ENCODE data around the gene LRFN2.

The LRFN2 gene

DNA sequence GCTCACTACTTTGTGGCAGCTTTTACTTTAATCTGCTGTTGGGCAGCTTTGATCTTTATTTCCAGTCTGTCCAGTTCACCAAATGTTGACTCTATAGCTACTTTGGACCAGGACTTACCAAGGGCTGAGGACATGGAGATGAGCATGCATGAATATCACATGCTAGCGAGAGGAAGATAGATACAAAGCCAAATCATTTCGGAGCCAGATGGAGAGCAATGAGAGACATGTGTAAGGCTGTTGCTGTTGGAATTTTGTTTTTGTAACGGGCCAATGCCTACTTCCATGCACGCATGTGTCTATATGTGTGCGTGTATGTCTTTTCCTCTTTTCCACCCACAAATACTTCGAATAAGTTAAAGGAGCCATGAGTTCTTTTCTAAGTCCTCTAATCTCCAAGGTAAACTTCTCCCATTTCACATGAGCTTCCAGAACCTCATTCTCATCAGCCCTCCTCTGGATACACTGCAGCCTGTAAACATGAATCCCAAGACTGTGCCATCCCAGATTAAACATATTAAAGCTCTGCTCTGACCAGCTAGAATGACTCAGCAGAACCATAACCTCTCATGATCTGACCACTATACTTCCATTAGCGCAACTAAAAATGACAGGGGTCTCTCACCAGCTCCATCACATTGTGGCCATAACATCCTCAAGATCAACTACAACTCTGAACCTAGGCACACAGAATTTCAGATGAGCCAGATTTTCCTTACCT, 160.7 kb downstream of the LRFN2 start:
- DNase-seq, result no peak

DNA sequence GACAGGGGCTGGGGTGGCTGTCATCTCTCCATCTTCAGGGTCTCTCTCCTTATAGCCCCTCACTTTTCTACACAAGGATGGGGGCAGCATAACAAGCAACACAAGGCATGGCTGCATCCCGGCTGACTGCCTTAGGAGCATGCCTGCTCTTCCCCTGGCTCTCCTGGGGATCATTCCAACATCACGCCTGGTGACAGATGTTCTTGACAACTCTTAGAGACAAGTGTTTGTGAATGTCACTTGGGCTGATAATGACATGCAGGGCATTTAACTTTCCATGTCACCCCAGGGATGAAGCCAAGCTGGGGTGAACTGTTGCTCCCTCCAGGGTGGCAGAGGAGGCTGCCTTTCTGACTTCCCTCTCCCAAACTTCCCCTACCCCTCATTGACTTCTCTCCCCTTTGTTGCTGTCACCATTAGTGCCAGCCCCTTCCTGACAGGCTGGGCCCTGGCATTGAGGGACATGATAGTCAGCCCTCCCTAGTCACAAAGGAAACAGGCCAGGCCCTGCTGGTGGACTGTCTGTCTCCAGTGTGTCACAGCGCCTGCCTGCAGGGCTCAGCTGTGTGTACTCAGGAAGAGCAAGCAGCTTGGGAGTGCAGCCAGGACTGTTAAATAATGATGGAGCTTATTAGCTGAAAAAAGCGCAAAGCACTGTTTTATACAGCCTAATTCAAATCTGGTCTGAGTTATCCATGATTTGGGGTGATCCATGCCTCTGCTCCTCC, 161.8 kb downstream of the LRFN2 start:
- no peak for DNase-seq

DNA sequence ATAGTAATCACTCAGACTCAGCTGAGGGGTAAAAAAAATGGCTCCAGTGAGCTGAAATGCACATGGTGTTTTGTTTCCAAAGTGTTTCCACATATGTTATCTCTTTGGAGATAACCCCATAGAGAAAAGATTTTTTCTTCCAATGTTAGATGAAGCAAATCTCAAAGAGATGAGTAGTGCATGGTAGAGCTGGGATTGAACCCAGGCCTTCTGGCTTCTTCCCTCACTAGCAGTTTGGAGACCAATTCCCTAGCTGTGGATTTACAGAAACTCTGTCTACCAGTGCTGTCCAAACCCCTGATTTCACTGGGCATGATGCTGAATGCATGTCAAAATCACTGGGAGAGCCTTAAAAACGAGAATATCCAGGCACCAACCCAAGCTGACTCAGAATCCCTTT, 165.1 kb downstream of the LRFN2 start:
- DNase-seq, result no peak

DNA sequence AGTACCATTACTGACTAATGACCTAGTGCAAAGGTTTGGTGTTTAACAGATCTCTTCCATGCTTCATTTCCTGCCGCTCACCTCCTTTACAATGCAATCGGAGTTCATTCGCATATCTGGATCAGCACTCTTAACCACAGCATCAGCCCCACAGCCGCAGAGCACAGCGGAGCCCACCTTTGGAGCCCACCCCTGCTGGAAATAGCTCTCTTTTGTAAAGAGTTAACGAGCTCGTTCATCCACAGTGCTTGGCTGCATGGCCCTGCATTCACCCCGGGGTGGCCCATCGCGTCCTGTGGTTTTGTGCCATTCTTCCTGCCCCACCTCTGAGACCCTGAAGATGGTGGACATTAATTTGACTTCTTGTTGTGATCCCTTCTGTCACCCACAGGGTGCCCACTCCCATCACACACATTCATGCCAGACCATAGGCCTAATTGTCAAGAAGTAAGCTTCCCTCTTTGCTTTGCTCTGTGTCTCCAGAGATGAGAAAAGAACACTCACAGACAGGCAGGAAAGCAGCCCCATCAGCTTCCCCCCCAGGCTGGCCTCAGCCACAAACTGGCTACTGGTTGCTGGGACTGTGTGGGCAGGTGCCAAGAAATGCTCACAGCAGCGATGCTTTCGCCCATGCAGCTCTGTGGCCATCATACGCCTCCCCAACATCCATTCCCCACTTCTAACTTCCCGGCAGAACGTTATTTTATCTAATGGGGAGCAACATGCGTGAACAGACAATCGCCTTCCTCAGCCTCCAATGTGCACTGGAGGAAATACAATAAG, 167.0 kb downstream of the LRFN2 start:
- DNase-seq, result no peak

DNA sequence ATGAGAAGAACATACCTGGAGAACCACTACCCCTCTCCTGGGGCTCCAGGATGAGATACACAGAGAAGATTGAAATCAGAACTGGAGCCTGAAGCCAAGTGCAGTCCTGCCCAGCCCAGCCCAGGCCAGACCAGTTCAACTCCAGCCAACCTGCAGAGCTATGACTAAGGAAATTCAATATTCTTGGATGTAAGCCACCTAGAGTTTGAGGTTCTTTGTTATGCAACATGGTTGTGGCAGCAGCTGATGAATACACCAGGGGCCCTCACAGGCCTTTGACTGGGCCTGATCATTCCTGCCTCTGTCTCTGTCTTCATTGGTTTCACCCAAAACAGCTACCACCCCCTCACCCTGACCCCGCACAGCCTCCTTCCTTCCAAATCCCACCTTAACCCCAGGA, 167.8 kb downstream of the LRFN2 start:
- DNase-seq, result no peak

DNA sequence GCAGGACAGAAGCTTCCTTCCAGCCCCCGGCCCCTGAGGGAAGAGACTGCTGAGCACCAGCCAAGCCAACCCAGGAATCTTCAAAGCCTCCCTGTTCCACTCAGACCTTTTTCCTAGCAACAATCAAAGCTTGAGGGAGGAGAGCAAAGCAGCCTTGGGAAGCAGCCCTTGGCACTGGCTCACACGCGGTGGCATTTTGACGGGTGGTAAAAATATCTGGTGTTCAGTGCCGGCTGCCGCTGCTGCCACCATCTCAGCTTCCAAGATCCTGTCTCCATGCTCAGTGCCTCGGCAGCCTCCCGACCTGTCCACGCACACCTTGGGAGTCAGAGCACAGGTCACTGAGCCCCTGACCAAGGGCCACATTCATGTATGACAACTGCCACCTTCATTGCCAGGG, 170.1 kb downstream of the LRFN2 start:
- no peak for DNase-seq

DNA sequence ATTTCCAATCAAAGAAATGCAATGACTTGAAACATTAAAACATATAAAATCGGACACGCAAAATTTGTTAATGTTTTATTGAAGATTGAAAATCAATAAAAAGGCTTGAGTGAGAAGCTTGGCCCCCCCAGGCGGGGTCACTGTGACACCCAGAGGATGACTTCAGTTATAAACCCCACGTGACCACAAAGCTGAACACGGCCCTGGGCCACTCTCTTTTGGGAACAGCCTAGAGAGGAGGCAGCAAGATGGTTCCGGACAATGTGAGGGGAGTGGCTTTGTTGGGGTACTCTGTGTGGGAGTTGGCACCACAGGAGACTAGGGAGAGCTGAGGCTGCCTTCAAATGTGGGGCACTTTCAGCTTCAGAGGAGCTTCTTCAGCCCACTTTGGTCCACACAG, 172.5 kb downstream of the LRFN2 start:
- DNase-seq, result no peak

DNA sequence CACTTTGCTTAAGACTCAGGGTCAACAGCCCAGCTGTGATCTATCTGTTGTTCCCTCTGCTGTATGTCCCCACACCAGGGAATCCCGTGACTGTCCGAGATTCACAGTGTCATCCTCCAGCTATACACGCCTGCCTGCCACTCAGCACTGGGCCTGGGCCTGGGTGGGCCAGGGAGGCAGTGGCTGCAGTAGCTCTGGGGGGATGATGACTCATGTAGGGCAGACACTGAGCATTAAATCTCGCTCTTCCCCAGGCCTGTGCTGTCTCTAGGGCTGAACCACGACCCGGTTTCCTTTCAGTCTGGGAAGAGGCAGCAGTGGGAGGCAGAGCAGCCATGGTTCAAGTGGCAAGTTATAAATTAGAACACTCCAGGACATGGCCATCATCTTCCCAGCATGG, 173.9 kb downstream of the LRFN2 start:
- no peak for DNase-seq

DNA sequence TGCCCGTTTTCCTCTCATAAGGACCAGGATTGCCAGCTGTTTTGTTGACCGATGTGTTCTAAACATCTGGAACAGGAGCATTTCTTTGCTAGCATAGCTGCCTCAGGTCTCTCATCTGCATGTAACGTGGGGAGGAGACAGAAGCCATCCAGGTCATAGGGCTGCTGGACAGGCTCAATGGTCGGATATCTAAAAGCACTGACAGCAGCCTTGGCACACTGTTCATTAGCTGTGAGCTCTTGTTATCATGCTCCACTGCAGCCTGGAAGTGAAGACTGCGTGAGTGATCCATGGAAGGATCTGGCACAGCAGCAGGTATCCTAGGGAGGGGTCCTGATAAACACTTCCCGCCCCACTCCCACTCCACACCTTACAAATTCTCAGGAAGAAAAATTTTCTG, 175.3 kb downstream of the LRFN2 start:
- no peak for DNase-seq

DNA sequence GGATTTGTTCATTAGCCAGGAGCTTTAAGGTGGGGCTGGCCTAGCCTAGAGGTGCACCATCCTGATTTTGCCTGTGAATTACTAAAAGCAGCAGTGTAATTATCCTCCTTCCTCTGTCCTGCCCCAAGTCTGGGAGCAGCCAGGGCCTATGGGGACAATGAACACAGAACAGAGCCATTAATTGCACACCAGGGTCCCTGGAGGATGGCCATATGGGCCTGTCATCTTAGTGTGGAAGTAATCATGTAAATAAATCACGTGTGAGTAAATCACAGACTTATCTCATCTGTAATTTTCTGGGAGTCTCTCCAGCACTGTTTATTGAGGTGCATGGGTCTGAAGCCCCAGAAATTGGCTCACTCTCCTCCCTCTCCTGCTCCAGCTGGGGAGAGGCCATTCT, 176.3 kb downstream of the LRFN2 start:
- no peak for DNase-seq

DNA sequence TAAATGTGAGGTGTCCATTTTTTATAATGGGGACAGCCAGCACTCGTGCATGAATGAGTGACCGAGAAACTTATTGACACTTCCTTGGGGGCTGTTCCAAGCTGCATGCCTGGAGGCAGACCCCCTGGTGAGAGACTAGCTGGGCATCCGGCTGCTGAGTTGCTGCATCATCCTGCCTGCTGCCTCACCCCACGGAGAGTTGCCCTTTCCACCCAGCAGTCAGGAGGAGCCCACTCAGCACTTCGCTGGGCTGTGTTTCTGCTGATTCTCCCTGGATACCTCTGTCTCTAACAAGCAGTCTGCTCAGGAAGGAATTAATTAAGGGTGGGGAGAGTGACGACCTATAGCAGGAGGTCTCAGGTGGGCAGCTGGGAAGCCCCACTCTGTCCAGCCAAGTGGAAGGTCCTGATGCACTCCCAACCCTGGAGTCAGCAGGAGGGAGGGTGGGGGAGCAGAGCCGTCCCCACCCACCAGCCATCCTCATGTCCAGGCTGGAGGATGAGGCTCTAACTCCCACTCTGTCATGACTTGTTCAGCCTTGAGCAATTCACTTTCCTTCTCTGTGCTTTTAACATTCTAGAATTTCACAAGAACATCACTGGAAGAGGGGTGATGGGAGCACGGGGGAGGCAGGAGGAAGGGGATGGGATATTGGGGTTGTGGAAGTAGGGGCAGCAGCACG, 177.3 kb downstream of the LRFN2 start:
- no peak for DNase-seq

DNA sequence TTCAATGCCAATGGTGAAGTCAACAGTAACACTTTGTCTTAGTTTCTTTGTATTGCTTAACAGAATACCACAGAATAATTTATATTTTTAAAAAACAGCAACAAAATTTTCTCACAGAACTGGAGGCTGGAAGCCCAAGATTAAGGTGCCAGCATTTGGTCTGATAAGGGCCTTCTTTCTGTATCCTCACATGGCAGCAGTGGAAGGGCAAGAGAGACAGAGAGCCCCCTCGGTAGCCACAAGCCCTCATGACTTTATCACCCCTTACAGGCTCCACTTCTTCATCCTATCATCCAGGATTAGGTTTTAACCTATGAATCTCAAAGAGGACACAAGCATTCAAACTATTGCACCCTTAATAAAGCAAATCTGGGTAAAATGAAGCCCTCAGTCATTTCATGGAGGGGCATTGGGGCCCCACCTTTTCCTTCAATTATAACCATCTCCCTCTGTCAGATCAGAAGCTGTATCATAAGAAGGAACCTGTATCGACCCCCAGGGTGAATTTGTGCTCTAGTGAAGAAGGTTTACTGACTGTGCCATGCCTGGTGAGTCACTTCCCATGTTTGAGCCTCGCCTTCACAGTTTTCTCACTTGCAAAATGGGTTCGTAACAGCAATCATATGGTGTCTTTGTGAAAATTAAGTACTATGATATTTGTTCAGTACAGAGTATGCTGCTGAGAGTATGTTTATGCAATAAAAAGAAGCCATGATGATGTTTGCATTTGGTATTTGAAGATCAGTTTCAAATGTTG, 178.2 kb downstream of the LRFN2 start:
- DNase-seq, result peak; percentile 75

DNA sequence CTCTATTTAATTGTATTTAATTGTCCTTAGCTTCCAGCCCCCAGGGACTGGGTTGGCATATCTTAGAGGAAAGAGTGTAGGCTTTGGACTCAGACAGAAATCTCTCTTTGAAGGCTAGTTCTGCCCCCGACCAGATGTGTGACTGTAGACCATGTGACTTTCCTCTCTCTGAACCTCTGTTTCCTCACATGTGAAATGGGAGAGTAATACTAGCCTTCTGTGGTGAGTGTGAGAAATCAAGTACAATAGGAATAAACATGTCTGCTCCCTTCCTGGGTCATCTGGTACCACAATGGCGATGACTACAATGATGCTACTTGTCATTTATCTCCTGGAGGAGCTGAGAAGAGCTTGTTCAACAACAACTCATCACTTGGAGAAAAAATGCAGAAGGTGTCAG, 179.9 kb downstream of the LRFN2 start:
- DNase-seq, result no peak

DNA sequence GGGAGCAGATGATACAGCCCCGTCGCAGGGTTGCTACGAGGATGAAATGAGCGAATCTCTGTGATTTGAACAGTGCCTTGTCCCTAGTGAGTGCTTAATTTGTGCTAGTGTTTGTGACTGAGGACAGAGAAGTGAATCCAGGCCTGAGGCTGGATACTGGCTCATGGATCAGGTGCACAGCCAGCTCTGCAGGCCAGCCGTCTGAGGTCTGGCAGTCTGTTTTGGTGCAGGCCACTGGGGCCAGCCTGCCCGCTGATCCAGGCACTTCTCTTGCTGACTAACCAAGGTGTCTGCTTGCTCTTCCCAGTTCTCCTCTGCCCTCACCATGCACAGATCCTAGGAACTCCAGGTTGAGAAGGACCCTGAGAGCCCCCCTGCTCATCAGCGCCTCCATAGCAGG, 181.0 kb downstream of the LRFN2 start:
- no peak for DNase-seq

DNA sequence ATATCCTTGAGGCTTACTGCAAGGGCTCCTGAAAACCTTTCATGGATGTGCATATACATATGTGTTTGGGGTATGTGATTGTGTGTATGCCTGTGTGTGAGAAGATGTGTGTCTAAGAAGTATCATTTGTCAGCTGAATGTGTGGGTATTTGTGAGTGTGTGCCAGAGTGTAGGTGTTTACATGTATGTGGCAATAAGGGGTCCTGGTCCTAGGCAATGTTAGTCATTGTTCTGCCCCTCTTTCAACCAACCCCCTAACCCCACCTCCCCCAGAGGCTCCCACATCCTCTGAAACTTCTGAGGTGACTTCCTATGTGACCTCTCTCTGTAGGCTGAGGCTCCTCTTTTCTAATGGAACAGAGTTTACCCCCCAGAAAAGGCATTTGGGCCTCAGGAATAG, 186.4 kb downstream of the LRFN2 start:
- DNase-seq, result no peak

DNA sequence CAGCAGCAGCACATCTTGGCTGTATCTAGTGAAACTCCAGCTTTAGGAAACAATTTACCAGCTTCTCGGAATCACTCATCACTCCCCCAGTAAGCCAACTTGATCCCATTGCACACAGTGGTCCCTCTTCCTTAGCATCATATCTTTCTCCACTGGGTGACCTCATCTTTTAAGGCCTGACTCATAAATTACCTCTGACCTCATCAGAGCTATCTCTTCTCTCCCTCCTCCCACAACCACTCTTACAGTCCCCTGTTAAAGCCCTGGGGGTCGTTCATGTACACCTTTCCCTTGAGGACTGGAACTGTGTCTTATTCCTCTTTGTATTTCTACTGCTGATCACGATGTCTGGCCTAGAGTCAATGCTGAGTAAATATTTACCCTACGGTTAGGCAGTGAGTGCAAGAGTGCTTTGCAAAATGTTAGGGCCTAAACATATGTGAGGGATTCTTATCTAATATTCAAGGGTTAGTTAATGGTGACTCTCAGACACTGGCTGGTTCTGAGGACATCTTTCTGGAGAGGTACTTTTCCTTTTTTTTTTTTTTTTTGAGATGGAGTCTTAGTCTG, 187.2 kb downstream of the LRFN2 start:
- no peak for DNase-seq

DNA sequence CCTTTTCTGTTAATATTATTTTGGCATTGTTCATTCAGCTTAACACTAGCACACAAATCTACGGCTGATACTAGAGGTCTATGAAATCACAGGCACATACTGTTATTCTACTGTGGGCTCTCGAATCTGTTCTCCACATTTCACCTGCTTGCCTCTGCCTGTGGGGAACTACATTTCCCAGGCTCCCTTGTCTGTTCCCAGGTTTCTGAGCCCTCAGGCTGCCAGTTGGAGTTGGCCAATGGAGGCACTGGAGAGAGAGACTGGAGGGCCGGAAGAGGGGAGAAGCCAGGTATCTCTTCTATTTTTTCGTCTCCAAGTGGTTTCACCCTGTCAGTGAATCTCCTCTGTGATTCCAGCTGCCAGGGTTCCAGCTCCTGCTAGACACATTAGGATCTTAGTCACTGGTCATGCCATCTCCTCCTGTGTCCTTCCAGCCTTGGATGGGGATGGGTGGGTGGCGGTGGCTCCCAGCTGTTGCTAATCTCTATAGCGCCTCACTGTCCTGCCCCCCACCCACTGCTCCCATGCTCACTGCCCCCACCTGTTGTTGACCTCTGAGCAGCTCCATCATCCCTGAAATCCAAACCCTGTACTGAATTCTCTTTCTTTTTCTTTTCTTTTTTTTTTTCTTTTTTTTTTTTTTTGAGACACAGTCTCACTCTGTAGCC, 188.2 kb downstream of the LRFN2 start:
- no peak for DNase-seq

DNA sequence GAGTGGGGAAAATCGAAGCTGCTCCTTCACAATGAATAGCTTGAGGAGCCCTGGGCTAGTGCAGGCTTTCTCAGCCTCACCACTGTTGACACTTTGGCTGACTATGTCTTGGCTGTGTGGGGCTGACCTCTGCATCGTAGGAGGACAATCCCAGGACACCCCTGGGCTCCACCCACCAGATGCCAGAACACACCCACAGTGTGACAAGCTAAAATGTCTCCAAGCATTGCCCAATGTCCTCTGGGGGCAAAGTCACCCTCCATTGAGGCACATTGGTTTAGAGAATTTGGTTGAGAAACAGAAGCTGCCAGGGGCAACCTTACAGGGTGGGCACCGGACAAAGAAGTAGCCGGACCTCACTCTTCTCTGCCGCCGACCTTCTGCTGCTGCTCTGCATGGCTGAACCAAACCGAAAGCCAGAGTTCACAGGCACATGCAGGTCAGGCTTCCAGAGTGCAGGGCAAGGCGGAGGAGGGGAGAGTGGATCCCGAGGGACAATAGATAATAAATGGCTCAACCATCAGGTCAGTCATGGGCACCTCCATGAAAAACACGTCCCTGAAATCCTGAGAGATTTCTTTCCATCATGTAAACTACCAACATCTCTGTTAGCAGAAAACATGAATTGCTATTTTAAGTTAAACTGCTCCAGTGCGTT, 189.0 kb downstream of the LRFN2 start:
- DNase-seq, result no peak

DNA sequence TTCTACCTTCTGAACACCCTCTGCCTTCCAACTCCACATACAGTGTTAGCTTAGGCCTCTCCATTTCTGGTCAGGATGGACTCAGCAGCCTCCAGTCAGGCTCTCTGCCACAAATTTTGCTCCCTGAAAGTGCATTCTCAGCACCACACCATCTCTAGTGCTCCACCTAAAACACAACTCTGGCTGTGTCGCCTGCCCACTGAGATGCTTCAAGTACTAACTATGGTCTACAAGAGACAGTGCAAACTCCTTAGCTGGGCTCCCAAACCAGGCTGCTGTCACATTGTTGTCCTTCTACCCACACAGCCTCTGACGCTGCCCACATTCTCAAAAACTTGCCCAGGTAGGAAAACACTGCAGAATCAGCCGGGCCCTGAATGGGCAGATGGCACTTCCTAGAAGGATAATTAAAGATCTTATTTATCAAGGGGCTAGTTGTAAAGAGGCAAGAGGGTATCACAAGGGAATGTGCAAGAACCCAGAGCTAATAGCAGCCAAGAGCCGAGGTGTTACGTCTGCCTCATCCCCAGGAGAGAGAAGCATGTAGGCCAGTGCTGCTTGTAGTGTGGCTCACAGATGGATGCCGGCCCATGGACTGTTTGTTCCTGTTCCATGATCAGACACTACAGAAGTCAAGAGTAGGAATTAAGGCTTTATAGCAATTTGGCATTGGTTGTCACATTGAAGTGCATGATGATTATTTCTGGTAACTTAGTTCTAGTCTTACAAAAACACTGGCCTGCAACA, 189.7 kb downstream of the LRFN2 start:
- DNase-seq, result no peak

DNA sequence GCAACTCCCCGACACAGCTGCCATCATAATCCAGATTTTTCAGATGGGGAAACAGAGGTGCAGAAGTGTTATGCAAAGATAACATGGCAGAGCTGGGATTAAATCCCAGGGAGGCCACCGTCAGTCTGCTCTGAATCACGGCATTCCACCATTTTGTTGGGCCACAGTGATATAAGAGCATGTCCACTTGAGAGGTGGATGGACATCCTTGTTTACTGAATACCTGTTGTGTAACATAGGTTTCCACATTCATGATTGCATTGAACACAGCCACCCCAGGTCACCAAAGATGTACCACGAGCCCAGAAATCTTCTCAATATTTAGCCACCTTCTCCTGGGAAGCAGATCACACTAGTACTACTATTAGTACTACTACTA, 191.5 kb downstream of the LRFN2 start:
- no peak for DNase-seq
